ENCODE results near the gene NPAT.

Gene NPAT

DNA sequence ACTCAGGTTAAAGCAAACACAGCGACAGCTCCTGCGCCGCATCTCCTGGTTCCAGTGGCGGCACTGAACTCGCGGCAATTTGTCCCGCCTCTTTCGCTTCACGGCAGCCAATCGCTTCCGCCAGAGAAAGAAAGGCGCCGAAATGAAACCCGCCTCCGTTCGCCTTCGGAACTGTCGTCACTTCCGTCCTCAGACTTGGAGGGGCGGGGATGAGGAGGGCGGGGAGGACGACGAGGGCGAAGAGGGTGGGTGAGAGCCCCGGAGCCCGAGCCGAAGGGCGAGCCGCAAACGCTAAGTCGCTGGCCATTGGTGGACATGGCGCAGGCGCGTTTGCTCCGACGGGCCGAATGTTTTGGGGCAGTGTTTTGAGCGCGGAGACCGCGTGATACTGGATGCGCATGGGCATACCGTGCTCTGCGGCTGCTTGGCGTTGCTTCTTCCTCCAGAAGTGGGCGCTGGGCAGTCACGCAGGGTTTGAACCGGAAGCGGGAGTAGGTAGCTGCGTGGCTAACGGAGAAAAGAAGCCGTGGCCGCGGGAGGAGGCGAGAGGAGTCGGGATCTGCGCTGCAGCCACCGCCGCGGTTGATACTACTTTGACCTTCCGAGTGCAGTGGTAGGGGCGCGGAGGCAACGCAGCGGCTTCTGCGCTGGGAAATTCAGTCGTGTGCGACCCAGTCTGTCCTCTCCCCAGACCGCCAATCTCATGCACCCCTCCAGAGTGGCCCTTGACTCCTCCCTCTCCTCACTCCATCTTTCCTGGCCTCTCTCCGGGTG is at the start of gene NPAT, which contains the start of gene ATM:
Gene NPAT (minus strand): TSS at position 65 of the 774 bp plus-strand sequence. CDS start 102 bp downstream, outside the sequence.
Gene ATM (plus strand): TSS at position 494 of the 774 bp plus-strand sequence. CDS start 4,558 bp downstream, outside the sequence.
- TF ChIP-seq, protein P1, sequence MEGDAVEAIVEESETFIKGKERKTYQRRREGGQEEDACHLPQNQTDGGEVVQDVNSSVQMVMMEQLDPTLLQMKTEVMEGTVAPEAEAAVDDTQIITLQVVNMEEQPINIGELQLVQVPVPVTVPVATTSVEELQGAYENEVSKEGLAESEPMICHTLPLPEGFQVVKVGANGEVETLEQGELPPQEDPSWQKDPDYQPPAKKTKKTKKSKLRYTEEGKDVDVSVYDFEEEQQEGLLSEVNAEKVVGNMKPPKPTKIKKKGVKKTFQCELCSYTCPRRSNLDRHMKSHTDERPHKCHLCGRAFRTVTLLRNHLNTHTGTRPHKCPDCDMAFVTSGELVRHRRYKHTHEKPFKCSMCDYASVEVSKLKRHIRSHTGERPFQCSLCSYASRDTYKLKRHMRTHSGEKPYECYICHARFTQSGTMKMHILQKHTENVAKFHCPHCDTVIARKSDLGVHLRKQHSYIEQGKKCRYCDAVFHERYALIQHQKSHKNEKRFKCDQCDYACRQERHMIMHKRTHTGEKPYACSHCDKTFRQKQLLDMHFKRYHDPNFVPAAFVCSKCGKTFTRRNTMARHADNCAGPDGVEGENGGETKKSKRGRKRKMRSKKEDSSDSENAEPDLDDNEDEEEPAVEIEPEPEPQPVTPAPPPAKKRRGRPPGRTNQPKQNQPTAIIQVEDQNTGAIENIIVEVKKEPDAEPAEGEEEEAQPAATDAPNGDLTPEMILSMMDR (conservative IDR thresholded peaks at IDR 0.05; ENCODE audit: low read length) = peak; percentile 76
- H3K4me3 ChIP-seq (ENCODE audit: low read length) = peak within 1 kb of the TSS; percentile 92
- peak; percentile 99 for DNase-seq (ENCODE audit: low read depth)

DNA sequence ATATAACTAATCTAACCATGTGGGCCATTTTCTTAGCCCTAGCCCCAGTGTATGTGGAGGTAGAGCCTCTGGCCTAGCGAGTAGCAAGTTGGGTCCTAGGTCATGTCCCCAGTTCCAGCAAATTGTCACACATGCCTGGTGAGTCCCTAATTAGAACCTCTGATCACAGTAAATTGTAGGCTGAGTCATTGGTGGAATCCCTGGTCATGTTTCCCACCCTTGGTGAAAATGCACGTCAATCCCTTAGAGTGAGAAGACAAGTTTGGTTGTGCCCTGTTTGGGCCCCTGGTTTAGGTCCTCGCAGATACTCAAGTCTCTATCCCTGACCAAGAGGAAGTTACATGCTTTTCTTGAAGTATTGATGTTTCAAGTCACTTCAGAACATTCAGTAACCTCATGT is 47.1 kb upstream of the NPAT start:
- no peak overlapping the region for H3K4me3 ChIP-seq (ENCODE audit: low read length)
- DNase-seq (ENCODE audit: low read depth) = no peak

DNA sequence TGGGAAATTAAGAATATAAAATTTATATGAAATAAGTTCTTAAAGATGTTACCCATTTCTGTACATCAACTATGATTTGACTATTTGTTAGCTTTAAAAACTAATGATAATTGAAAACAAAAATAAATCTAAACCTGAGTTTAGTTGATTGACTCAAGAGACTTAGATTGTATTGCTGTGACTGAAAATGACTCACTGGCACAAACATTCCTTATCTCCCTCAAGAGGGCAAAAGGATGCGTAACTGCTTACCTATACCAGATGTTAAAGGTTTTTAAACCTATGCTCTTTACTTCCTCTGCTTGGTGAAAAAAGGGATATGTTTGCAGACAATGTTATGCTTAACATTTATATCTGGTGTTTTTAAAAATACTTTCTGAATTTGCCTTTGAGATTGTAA is 30.7 kb upstream of the NPAT start:
- TF ChIP-seq, protein P1 (conservative IDR thresholded peaks at IDR 0.05; ENCODE audit: low read length) = no peak
- DNase-seq (ENCODE audit: low read depth) = peak; percentile 6
- no peak overlapping the region for H3K4me3 ChIP-seq (ENCODE audit: low read length)

More for the DNA sequence above, 47.1 kb upstream of the NPAT start:
- TF ChIP-seq, protein P1 (conservative IDR thresholded peaks at IDR 0.05; ENCODE audit: low read length) = no peak

DNA sequence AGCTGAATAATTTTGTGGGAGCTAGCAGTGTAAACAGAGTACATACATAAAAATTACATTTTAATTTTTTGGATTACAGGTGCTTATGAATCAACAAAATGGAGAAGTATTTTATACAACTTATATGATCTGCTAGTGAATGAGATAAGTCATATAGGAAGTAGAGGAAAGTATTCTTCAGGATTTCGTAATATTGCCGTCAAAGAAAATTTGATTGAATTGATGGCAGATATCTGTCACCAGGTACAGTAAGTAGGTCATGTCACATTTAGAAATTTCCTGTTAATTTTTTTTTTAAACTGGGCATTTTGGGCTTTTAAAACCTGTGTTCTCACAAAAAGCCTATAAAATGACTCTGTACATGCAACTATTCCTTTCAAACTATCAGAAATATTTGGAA is 24.4 kb upstream of the NPAT start:
- no peak overlapping the region for H3K4me3 ChIP-seq (ENCODE audit: low read length)
- no peak for DNase-seq (ENCODE audit: low read depth)
- TF ChIP-seq, protein P1 (conservative IDR thresholded peaks at IDR 0.05; ENCODE audit: low read length) = no peak

DNA sequence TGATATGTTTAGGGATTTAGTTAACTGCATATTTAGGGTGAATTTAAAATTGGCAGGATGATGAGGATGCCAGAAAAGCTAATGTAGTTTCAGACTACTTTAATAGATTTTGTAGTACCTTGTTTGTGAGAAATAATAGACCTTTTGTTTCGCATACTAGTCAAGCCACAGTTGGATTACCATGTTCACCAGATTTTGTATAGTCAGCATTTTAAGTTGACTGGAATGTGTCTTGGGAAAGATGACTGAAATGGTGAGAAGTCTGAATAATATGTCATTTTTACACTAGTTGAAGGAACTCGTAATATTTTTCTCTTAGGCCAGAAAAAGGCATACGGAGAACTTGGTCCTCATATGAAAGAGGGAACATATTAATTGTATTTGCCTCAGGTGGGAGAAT is 23.9 kb upstream of the NPAT start:
- no peak for DNase-seq (ENCODE audit: low read depth)
- TF ChIP-seq, protein P1 (conservative IDR thresholded peaks at IDR 0.05; ENCODE audit: low read length) = no peak
- no peak overlapping the region for H3K4me3 ChIP-seq (ENCODE audit: low read length)

DNA sequence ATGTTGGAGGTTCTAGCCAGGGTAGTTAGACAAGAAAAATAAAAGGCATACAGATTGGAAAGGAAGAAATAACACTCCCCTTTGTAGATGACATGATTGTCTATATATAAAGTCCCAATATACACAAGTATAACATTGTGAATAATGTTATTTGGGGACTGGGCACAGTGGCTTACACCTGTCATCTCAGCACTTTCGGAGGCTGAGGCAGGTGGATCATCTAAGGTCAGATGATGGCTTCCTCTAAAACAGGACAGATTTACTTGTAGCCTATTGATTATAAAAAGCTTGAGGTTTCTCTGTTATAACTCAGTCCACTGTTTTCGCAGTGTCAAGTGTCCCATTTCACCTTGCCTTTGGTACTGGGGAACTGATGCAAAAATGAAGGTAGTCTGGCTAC is 20.0 kb upstream of the NPAT start:
- H3K4me3 ChIP-seq (ENCODE audit: low read length) = no peak overlapping the region
- DNase-seq (ENCODE audit: low read depth) = no peak
- TF ChIP-seq, protein P1 (conservative IDR thresholded peaks at IDR 0.05; ENCODE audit: low read length) = no peak

Data from AG10803 (cell line).